Fibroblast of lung (primary cell): Measurements from ENCODE around the gene CD3E. TPM values are rescaled to one million over a fixed set of nuclear protein-coding genes. Genes with fewer than 3 reads are reported as not detected.

ENCODE experiments used
- DNase-seq, 2 donors: peaks; one replicate each; pipeline versions ENCODE4 v3.0.0 to v3.0.0-alpha.2; 2010; ENCODE audit warnings: low read depth in 2 of 2
- H2AFZ ChIP-seq: 2 replicates; pipeline ENCODE4 v1.5.1; 2012; ENCODE audit warnings: low read length, control low read depth, inconsistent platforms
- H3K27ac ChIP-seq: 2 replicates; pipeline ENCODE4 v1.5.1; 2011; ENCODE audit warnings: low read length, control low read depth; ENCODE audit not compliant: insufficient read depth
- H3K27me3 ChIP-seq: 2 replicates; pipeline ENCODE4 v1.5.1; 2011; ENCODE audit warnings: mild to moderate bottlenecking, low read length; ENCODE audit not compliant: control insufficient read depth, insufficient read depth
- H3K36me3 ChIP-seq: 2 replicates; pipeline ENCODE4 v1.5.1; 2011; ENCODE audit warnings: low read length; ENCODE audit not compliant: control insufficient read depth, insufficient read depth
- H3K4me1 ChIP-seq: 2 replicates; pipeline ENCODE4 v1.5.1; 2011; ENCODE audit warnings: low read length; ENCODE audit not compliant: control insufficient read depth, insufficient read depth; ENCODE audit errors: extremely low read depth
- H3K4me2 ChIP-seq: 2 replicates; pipeline ENCODE4 v1.5.1; 2011; ENCODE audit warnings: low read length, control low read depth; ENCODE audit not compliant: insufficient read depth; ENCODE audit errors: extremely low read depth
- H3K4me3 ChIP-seq, 4 experiments: fragments of 200-600 bp in 1 of 4; sonication (generic) in 1 of 4; replicated peaks in 1 of 4; 2 replicates each; pipeline ENCODE4 v1.5.1; 2011 to 2016; ENCODE audit warnings: low read length in 4 of 4, low read depth in 3 of 4, mild to moderate bottlenecking in 3 of 4, control low read depth in 2 of 4, inconsistent platforms in 1 of 4, mixed read lengths in 1 of 4; ENCODE audit not compliant: insufficient read depth in 1 of 4; ENCODE audit errors: control extremely low read depth in 1 of 4
- H3K79me2 ChIP-seq: 2 replicates; pipeline ENCODE4 v1.5.1; 2012; ENCODE audit warnings: mild to moderate bottlenecking, low read length, inconsistent platforms; ENCODE audit not compliant: control insufficient read depth, insufficient read depth
- H3K9ac ChIP-seq: 2 replicates; pipeline ENCODE4 v1.5.1; 2011; ENCODE audit warnings: mild to moderate bottlenecking, low read length, control low read depth; ENCODE audit not compliant: insufficient read depth
- H3K9me3 ChIP-seq: 2 replicates; pipeline ENCODE4 v1.5.1; 2012; ENCODE audit warnings: low read depth, low read length; ENCODE audit not compliant: control insufficient read depth, insufficient read depth
- H4K20me1 ChIP-seq: 2 replicates; pipeline ENCODE4 v1.5.1; 2011; ENCODE audit warnings: low read length; ENCODE audit not compliant: control insufficient read depth, insufficient read depth; ENCODE audit errors: extremely low read depth
- CTCF ChIP-seq, 2 donors: IDR thresholded peaks in 1 of 2; conservative IDR thresholded peaks in 1 of 2; 1 replicate in 1 of 2; 2 replicates in 1 of 2; pipeline ENCODE4 v1.5.1; 2011 to 2012; ENCODE audit warnings: low read length in 2 of 2, control low read depth in 1 of 2, inconsistent platforms in 1 of 2, low read depth in 1 of 2, mild to moderate bottlenecking in 1 of 2
- EZH2 ChIP-seq: IDR thresholded peaks from 2 replicates; pipeline ENCODE4 v1.5.1; 2012; ENCODE audit warnings: low read length, control low read depth, mild to moderate bottlenecking; ENCODE audit errors: missing control alignments
- polyA plus RNA-seq, 2 donors: library from polyadenylated mRNA; depleted of rRNA in 1 of 2; stranded (reverse) in 1 of 2; unstranded in 1 of 2; fragments of >200 nt; gene quantifications; 2 replicates each; pipeline ENCODE4 v1.2.1, GENCODE V29; 2011 to 2012; ENCODE audit warnings: missing spikeins in 1 of 2
- total RNA-seq: library from RNA; depleted of rRNA; stranded (reverse); fragments of >200 nt; gene quantifications from 2 replicates; pipeline ENCODE4 v1.2.1, GENCODE V29; 2014

The CD3E gene
- total and polyA plus RNA-seq, 2 donors (not counting 1 experiment from before 2014, with no cell fraction given), result not detected

- no peak overlapping the region for H3K4me2 ChIP-seq
- H3K9me3 ChIP-seq, result no peaks in the 10 kb centered on the region
- no peak for DNase-seq
- no peak overlapping the region for H2AFZ ChIP-seq
- no peak for TF ChIP-seq EZH2
- TF ChIP-seq CTCF (conservative IDR thresholded peaks at IDR 0.05 in 1 of 2, IDR thresholded peaks at IDR 0.05 in 1 of 2; ENCODE audit: low read depth in 1 of 2, low read length in 2 of 2), result no peak
- H3K79me2 ChIP-seq, result no peaks in the 10 kb centered on the region
- H3K27me3 ChIP-seq, result no peaks in the 10 kb centered on the region
- H4K20me1 ChIP-seq, result no peaks in the 10 kb centered on the region
- no peaks in the 10 kb centered on the region for H3K36me3 ChIP-seq
- H3K27ac ChIP-seq, result no peak overlapping the region
- H3K9ac ChIP-seq, result no peak overlapping the region
- no peaks in the 10 kb centered on the region for H3K4me1 ChIP-seq
- H3K4me3 ChIP-seq, result no peak overlapping the region
Observed at GRCh38 chr11:118318124-118318523, 13.6 kb downstream of the CD3E start.

GRCh38 chr11:118318581-118319336 lies 14.2 kb downstream of the CD3E start:
- no peaks in the 10 kb centered on the region for H3K9me3 ChIP-seq
- H3K4me1 ChIP-seq, result no peaks in the 10 kb centered on the region
- no peaks in the 10 kb centered on the region for H3K36me3 ChIP-seq
- no peak overlapping the region for H3K4me2 ChIP-seq
- TF ChIP-seq CTCF (conservative IDR thresholded peaks at IDR 0.05 in 1 of 2, IDR thresholded peaks at IDR 0.05 in 1 of 2; ENCODE audit: low read depth in 1 of 2, low read length in 2 of 2) (no peak), EZH2 (no peak)
- H3K27ac ChIP-seq, result no peak overlapping the region
- no peaks in the 10 kb centered on the region for H3K79me2 ChIP-seq
- H3K4me3 ChIP-seq, result no peak overlapping the region
- no peaks in the 10 kb centered on the region for H4K20me1 ChIP-seq
- H3K9ac ChIP-seq, result no peak overlapping the region
- DNase-seq, result no peak
- no peaks in the 10 kb centered on the region for H3K27me3 ChIP-seq
- no peak overlapping the region for H2AFZ ChIP-seq

GRCh38 chr11:118319337-118319707 lies 14.8 kb downstream of the CD3E start:
- H3K27me3 ChIP-seq, result no peaks in the 10 kb centered on the region
- H4K20me1 ChIP-seq, result no peaks in the 10 kb centered on the region
- no peak overlapping the region for H3K4me2 ChIP-seq
- H3K36me3 ChIP-seq, result no peaks in the 10 kb centered on the region
- H2AFZ ChIP-seq, result no peak overlapping the region
- no peak overlapping the region for H3K27ac ChIP-seq
- no peaks in the 10 kb centered on the region for H3K4me1 ChIP-seq
- no peaks in the 10 kb centered on the region for H3K9me3 ChIP-seq
- no peaks in the 10 kb centered on the region for H3K79me2 ChIP-seq
- no peak overlapping the region for H3K9ac ChIP-seq
- no peak for TF ChIP-seq EZH2
- no peak for TF ChIP-seq CTCF (conservative IDR thresholded peaks at IDR 0.05 in 1 of 2, IDR thresholded peaks at IDR 0.05 in 1 of 2; ENCODE audit: low read depth in 1 of 2, low read length in 2 of 2)
- no peak for DNase-seq
- H3K4me3 ChIP-seq, result no peak overlapping the region
